GM12874 (cell line): ENCODE results near the gene C1QB.

Source experiments
- CTCF ChIP-seq: IDR thresholded peaks from 2 replicates; pipeline ENCODE4 v1.5.1; 2011; ENCODE audit warnings: low read depth, mild to moderate bottlenecking, control low read depth, low read length, moderate library complexity; ENCODE audit not compliant: insufficient read depth

C1QB gene

GRCh38 chr1:22635436-22635835, 17.6 kb upstream of the C1QB start:
- TF ChIP-seq CTCF: no peak

GRCh38 chr1:22636353-22636752, 16.7 kb upstream of the C1QB start, which contains the start of gene C1QA:
C1QA (plus strand) TSS chr1:22636628; CDS start chr1:22637617, 989 bp downstream.
- TF ChIP-seq CTCF: no peak

- no peak for TF ChIP-seq CTCF
These were observed 16.1 kb upstream of the C1QB start for GRCh38 chr1:22636927-22637326.

GRCh38 chr1:22637907-22638445, 15.1 kb upstream of the C1QB start:
- no peak for TF ChIP-seq CTCF

- TF ChIP-seq CTCF: no peak
These were observed 14.4 kb upstream of the C1QB start for GRCh38 chr1:22638476-22639234.

GRCh38 chr1:22639286-22639685, 13.8 kb upstream of the C1QB start:
- 0 out of 2 replicates have a peak, but pooled peaks have one; percentile 9 for TF ChIP-seq CTCF

- no peak for TF ChIP-seq CTCF
These were observed 11.8 kb upstream of the C1QB start for GRCh38 chr1:22641247-22641646.
